Activated naive CD8-positive, alpha-beta T cell (primary cell): Measurements from ENCODE around the gene ELMO3.
A peak's percentile ranks its signal among the peaks of the same experiment; 100 is the strongest.

Source experiments
- H3K27ac Mint-ChIP-seq: one replicate; pipeline ENCODE4 v1.8.0; 2021; ENCODE audit warnings: mixed read lengths
- H3K27me3 Mint-ChIP-seq: one replicate; pipeline ENCODE4 v1.8.0; 2021; ENCODE audit warnings: mixed read lengths
- H3K36me3 Mint-ChIP-seq: one replicate; pipeline ENCODE4 v1.8.0; 2021; ENCODE audit warnings: mixed read lengths
- H3K4me1 Mint-ChIP-seq: one replicate; pipeline ENCODE4 v1.8.0; 2021; ENCODE audit warnings: low read depth, mixed read lengths
- H3K4me3 Mint-ChIP-seq: one replicate; pipeline ENCODE4 v1.8.0; 2021; ENCODE audit warnings: mild to moderate bottlenecking, mixed read lengths
- H3K9me3 Mint-ChIP-seq: one replicate; pipeline ENCODE4 v1.8.0; 2021; ENCODE audit warnings: low read depth, mixed read lengths

The ELMO3 gene

DNA sequence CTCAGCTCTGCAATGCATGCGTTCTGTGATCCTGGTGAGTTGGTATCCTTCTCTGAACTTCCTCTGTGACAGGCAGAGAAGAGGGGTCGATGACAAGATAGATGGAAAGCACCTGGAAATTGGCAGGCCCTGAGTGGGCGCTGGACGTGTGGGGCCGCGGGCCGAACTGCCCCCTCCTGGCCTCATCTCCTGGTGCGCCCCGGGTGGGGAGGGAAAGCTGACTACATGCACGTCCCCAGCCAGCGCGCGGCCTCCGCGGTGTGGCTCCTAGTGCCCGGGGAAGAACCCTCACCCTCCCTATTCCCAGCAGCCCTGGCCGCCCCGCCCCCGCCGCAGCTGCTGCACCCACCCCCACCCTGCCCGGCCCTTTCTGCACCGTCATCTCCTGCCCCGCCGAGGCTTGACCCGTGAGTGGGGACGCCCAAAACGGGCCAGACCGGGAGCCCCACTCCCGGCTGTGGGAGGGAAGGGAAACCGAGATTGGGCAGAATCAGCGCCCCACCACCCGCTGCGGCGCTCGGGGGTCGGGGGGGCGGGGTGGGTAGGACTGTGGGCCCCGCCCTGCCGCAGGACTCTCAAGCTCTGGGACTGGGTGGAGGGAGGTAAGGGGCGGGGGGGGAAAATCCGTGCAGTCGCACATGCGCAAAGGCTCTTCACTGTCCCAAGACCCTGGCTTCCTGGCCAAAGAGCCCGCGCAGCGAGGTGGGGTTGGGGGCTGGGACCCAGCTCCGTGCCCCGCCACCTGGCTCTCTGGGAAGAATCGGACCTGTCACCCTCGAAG lies 28.6 kb upstream of the ELMO3 start, which contains the start of gene NOL3:
Gene NOL3 (plus strand): TSS at position 371 of the 781 bp plus-strand sequence.
- Mint-ChIP-seq H3K27ac (no peak within 1 kb of the TSS), H3K4me3 (peak within 1 kb of the TSS; percentile 78), H3K4me1 (peaks cover 23% of the 10 kb centered on the region), H3K9me3 (no peaks in the 10 kb centered on the region), H3K36me3 (peaks cover 3% of the 10 kb centered on the region), H3K27me3 (peaks cover 33% of the 10 kb centered on the region)

DNA sequence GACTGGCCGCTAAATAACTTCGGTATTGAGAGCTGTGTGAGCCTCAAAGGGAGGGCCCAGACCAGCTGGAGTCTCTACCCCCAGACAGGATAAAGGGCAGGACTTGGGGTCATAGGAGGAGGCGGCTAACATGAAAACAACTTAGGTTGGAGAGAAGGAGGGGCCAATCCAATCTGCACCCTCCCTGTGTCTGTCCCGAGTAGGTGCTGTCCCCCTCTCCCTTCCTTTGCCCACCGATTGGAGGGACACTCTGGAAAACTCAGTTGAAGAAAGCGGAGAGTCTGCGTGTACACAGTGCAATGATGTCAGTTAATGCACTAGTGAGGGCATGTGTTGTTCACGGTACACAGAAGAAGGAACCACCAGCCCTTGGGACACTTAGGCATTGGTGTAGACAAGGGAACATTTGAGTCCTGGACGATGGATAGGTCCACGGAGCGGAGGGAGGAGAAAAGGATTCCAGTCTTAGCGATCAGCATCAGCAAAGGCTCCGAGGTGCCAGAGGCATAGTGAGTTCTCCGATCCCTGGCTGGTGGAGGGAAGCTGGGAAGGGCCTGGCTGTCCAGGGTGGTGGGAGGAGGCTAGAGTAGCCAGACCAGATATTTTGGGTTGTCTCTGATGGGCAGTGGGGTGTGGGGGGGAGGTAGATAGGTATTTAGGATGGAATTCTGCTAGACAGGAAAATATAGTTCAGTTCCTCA lies 27.8 kb upstream of the ELMO3 start:
- Mint-ChIP-seq H3K27ac (no peak overlapping the region), H3K4me1 (peaks cover 23% of the 10 kb centered on the region), H3K36me3 (peaks cover 3% of the 10 kb centered on the region), H3K4me3 (peak overlapping the region; percentile 58), H3K9me3 (no peaks in the 10 kb centered on the region), H3K27me3 (peaks cover 33% of the 10 kb centered on the region)

DNA sequence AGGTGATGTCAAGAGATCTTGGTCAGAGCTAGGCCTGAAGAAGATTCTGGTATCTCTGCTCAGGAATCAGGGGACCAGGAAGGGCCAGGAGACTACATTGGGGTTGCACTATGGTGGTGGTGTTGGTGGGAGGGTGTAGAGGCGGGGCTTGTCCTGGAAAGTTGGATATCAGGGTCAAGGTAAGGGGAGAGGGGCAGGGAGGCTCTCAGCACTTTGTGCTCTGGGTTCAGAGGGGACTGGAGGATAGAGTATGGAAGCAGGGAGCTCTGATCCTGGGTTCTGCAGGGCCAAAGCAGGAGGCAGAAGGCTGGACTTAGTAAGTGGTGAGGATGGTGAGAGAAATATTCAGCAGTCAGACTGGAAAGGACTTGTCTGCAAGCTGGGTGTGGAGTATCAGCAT lies 25.6 kb upstream of the ELMO3 start:
- Mint-ChIP-seq H3K27me3 (peaks cover 37% of the 10 kb centered on the region), H3K27ac (no peak overlapping the region), H3K36me3 (peaks cover 3% of the 10 kb centered on the region), H3K4me1 (peaks cover 26% of the 10 kb centered on the region), H3K4me3 (peak overlapping the region; percentile 85), H3K9me3 (no peaks in the 10 kb centered on the region)

DNA sequence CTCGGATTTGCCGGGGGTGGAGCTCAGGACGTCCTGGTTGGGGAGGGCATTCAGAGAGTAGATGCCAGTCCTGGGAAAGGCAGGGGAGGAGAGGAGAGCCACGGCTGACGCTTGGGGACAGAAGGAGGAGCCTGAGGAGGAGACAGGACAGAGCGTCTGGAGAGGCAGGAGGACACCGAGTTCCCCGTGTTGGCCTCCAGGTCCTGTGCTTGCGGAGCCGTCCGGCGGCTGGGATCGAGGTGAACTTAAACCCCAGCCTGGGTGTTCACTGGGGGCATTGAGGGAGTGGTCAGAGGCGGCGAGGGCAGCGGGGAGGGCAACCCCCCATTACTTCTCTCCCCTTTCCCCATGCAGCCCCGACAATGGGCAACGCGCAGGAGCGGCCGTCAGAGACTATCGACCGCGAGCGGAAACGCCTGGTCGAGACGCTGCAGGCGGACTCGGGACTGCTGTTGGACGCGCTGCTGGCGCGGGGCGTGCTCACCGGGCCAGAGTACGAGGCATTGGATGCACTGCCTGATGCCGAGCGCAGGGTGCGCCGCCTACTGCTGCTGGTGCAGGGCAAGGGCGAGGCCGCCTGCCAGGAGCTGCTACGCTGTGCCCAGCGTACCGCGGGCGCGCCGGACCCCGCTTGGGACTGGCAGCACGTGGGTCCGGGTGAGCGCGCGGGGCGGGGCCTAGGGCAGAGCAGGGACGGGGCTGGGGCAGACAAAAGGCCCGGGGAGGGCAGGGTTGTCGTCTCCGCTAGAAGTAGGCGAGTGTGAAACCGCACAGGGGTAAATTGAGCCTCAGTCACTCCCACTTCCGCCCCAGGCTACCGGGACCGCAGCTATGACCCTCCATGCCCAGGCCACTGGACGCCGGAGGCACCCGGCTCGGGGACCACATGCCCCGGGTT lies 24.9 kb upstream of the ELMO3 start:
- H3K27me3 Mint-ChIP-seq = peaks cover 39% of the 10 kb centered on the region
- no peak overlapping the region for H3K27ac Mint-ChIP-seq
- H3K36me3 Mint-ChIP-seq = peaks cover 5% of the 10 kb centered on the region
- no peaks in the 10 kb centered on the region for H3K9me3 Mint-ChIP-seq
- H3K4me3 Mint-ChIP-seq = peak overlapping the region; percentile 85
- peaks cover 29% of the 10 kb centered on the region for H3K4me1 Mint-ChIP-seq

DNA sequence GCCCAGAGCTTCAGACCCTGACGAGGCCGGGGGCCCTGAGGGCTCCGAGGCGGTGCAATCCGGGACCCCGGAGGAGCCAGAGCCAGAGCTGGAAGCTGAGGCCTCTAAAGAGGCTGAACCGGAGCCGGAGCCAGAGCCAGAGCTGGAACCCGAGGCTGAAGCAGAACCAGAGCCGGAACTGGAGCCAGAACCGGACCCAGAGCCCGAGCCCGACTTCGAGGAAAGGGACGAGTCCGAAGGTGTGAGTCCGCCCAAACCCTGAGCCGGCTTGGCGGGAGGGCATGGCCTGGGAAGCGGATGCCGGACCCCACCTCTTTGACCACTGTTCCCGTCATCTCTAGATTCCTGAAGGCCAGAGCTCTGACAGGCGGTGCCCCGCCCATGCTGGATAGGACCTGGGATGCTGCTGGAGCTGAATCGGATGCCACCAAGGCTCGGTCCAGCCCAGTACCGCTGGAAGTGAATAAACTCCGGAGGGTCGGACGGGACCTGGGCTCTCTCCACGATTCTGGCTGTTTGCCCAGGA lies 24.2 kb upstream of the ELMO3 start:
- peaks cover 5% of the 10 kb centered on the region for H3K36me3 Mint-ChIP-seq
- H3K9me3 Mint-ChIP-seq = no peaks in the 10 kb centered on the region
- peaks cover 27% of the 10 kb centered on the region for H3K4me1 Mint-ChIP-seq
- H3K27me3 Mint-ChIP-seq = peaks cover 39% of the 10 kb centered on the region
- H3K4me3 Mint-ChIP-seq = no peak overlapping the region
- no peak overlapping the region for H3K27ac Mint-ChIP-seq

DNA sequence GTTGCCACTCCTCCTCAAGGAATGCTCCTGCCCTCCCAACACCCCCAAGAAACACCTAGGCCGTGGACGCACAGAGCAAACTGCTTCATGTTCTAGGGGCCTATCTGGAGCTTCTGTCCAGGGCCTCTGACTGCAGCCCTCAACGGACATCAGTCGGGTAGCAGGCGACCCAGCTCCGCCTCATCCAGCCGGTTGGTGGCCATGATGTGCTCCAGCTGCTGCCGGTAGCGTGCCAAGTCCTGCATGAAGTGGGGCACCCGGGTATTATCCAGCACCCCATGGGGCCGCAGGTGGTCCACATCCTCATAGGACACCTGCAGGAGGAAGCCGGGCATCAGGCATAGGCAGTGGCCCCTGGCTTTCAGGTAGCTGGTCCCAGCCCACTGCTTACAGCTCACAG lies 22.3 kb upstream of the ELMO3 start:
- H3K4me1 Mint-ChIP-seq = peaks cover 19% of the 10 kb centered on the region
- no peak overlapping the region for H3K27ac Mint-ChIP-seq
- H3K9me3 Mint-ChIP-seq = no peaks in the 10 kb centered on the region
- H3K36me3 Mint-ChIP-seq = peaks cover 2% of the 10 kb centered on the region
- H3K4me3 Mint-ChIP-seq = peak overlapping the region; percentile 2
- H3K27me3 Mint-ChIP-seq = peaks cover 29% of the 10 kb centered on the region

DNA sequence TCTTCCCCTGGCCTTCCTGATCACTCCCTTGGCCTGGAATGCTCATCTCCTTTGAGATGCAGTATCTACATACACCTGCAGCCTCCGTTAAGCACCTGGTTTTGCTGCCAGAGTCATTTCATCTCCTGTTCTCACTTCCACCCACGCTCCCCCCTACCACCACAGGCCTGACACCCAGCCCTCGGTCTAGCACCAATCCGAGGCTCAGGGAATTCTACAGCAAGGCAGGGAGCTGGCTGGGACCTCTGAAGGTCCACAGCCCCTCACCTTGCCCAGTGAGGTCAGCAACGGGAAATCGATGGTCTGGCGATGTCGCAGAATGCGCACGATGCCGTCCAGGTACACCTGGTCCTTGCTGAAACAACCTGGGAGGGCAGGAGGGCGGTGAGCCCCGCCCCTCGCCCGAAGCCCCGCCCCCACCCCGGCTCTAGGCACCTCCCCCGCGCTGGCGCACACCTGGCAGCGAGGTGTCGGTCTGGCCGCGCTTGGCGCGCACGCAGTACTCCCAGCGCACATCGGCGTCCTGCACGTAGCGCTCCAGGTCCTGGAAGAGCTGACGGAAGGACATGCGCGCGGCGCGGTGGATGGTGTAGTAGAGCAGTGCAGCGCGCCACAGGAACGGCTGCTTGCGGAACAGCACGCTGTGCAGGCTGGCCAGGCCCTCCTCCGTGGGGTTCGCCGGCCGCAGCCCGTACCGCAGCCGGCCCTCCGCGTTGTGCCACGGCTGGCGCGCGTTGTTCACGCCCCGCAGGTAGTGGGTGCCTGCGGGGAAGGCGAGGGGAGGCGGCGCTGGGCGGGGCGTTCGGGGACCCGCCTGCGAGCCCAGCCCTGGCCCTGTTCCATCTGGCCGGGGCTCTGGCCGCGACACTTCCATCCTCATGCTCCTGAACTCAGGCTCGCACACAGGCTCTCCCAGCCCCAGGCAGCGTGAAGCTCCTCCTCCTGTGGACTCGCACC lies 20.9 kb upstream of the ELMO3 start:
- Mint-ChIP-seq H3K9me3 (no peaks in the 10 kb centered on the region), H3K4me3 (peak overlapping the region; percentile 54), H3K36me3 (peaks cover 2% of the 10 kb centered on the region), H3K27me3 (peaks cover 25% of the 10 kb centered on the region), H3K27ac (no peak overlapping the region), H3K4me1 (peaks cover 19% of the 10 kb centered on the region)

DNA sequence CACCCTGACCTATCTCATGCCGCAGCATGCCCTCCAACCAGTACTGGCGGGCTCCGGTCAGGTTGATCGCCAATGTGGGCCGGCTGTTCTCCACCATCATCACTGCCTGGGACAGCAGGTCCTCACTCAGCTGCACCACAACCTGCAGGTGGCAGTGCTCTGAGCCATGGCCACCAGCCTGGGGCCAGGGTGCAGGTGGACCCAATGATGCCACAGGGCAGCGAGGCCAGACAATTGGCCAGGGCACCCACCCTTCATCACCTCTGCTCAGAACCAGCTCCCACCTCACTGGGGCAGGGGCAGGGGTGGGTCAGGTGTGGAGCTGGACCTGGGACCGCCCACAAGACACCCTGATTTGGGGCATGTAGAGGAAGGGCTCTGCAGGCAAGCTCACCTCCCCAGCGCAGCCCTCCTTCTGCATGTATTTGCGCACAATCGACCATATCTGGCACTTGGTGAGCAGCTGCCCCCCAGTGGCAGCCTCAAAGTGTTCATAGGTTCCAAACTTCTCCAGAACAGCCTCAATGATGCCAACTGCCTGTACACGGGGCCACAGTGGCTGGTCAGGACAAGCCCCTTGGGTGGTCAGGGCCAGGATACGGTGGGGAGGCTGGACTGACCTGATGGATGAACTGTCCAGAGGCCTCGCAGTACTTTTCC lies 19.4 kb upstream of the ELMO3 start:
- Mint-ChIP-seq H3K4me1 (peaks cover 9% of the 10 kb centered on the region), H3K4me3 (no peak overlapping the region), H3K27me3 (peaks cover 17% of the 10 kb centered on the region), H3K9me3 (no peaks in the 10 kb centered on the region), H3K27ac (no peak overlapping the region), H3K36me3 (peaks cover 2% of the 10 kb centered on the region)

DNA sequence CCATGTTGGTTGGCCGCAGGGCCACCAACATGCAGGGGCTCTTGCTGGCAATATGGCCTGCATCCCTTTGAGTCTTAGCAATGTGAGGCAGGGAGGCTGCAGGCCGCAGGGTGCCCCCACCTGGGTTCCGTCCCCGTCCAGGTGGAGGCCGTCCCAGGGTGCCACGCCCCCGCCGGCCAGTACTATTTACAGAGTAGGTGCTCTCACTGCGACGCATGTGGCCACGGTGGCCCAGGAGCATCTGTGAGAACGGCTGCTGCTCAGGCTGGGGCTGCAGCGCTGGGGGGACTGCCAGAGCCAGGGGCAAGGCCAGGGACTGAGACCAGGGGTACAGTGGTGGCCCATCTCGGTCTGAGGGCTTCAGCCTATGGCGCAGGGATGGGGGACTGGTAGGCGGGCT lies 18.8 kb upstream of the ELMO3 start:
- H3K4me3 Mint-ChIP-seq = no peak overlapping the region
- H3K27me3 Mint-ChIP-seq = peaks cover 17% of the 10 kb centered on the region

DNA sequence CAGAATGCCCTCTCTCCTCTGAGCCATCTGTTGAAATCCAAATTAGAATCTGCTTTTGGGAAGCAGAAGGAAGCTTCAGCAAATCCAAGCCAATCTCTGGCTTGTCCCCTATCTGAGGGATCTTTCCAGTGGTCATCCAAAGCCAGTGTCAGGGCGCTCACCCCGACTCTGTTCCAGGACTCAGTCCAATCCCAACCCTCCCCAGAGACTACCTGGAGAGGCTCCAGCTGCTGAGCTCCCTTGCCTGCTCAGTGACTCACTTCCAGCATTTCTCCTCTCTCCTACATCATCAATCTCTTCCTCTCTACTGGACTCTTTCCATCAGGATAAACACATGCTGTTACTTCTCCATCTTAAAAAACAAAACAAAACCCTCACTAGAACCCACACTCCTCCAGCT lies 17.6 kb upstream of the ELMO3 start:
- Mint-ChIP-seq H3K9me3 (no peaks in the 10 kb centered on the region), H3K27ac (no peak overlapping the region)

More for the DNA sequence above, 18.8 kb upstream of the ELMO3 start:
- H3K9me3 Mint-ChIP-seq = no peaks in the 10 kb centered on the region
- peaks cover 11% of the 10 kb centered on the region for H3K4me1 Mint-ChIP-seq
- no peak overlapping the region for H3K27ac Mint-ChIP-seq
- peaks cover 2% of the 10 kb centered on the region for H3K36me3 Mint-ChIP-seq

DNA sequence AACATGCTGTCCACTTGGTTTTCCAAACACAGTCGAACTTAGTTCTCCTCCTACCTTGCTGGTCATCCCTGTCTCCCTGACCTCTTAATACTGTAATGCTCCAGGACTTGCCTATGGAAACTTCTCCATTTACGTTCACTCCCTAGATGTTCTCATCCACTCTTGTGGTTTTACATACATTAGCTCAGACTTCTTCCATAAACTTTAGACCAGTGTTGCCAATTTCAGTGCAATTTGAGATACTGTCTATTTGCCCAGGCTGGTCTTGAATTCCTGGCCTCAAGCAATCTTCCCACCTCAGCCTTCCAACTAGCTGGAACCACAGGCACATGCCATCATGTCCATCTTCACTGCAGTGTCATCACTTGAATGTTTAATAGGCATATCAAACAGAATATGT lies 16.6 kb upstream of the ELMO3 start:
- H3K27me3 Mint-ChIP-seq = peaks cover 10% of the 10 kb centered on the region
- no peak overlapping the region for H3K27ac Mint-ChIP-seq
- peaks cover 16% of the 10 kb centered on the region for H3K4me1 Mint-ChIP-seq
- H3K36me3 Mint-ChIP-seq = peaks cover 2% of the 10 kb centered on the region
- no peaks in the 10 kb centered on the region for H3K9me3 Mint-ChIP-seq
- H3K4me3 Mint-ChIP-seq = no peak overlapping the region

More for the DNA sequence above, 17.6 kb upstream of the ELMO3 start:
- peaks cover 16% of the 10 kb centered on the region for H3K4me1 Mint-ChIP-seq
- peaks cover 16% of the 10 kb centered on the region for H3K27me3 Mint-ChIP-seq
- no peak overlapping the region for H3K4me3 Mint-ChIP-seq
- H3K36me3 Mint-ChIP-seq = peaks cover 2% of the 10 kb centered on the region

DNA sequence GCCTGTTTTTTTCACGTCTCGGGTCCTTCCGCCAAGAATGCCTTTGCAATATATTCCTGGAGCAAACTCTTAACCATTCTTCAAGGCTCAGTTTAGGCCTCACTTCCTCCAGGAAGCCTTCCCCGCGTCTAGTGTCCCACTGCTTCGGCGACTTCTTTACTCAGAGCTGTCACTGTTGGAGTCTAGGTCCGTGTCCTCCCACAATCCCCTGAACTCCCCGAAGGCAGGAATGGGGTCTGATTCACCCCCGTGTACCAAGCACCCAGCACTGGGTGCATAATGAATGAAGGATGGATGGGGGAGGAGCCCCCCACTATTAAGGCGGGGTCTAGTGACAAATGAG lies 15.7 kb upstream of the ELMO3 start:
- H3K36me3 Mint-ChIP-seq = peaks cover 2% of the 10 kb centered on the region
- H3K4me1 Mint-ChIP-seq = peaks cover 13% of the 10 kb centered on the region
- H3K27ac Mint-ChIP-seq = no peak overlapping the region
- no peaks in the 10 kb centered on the region for H3K9me3 Mint-ChIP-seq
- H3K27me3 Mint-ChIP-seq = peaks cover 6% of the 10 kb centered on the region
- H3K4me3 Mint-ChIP-seq = no peak overlapping the region

DNA sequence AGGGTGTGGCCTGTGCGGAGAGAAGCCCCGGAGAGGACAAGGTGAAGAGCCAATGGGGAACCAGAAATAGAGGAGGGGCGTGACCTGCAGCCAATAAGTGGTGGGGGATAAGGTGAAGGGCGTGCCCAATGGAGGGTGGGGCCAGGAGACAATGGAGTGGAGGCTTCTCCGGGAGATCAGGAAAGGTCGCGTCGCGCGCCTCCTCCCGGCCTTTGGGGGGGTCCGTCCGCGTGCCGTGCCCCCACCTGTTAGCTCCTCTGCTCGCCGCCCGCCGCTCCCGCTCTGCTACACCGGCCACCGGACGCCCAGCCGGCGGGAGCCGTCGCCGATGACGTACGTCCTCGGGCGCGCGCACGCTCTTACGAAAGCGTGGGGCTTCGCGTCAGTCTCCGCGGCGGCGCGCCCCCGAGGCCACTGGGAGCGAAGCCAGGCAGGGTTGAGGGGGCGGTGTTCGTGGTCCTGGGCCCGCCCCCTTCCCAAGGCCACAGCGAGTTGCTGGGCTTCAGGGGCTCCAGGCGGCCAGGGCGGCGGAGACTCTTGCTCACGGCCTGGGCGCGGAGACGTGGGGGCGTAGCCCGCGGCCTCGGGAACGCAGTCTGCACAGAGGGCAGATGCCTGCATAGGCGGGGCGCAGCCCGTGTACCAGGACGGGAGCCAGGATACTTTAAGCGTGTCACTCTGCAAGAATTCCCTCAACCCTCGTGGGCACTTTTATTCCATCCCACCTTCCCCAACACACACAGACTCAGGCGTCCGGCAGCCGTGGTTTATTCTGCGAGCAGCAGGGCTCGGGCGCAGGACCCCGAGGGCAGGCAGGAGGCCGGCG lies 15.1 kb upstream of the ELMO3 start, which contains the start of gene MATCAP1:
Gene MATCAP1 (minus strand): TSS at position 337 of the 826 bp plus-strand sequence. CDS start 3,353 bp downstream, outside the sequence.
- Mint-ChIP-seq H3K4me3 (peak within 1 kb of the TSS; percentile 90), H3K9me3 (no peaks in the 10 kb centered on the region)

More for the DNA sequence above, 15.1 kb upstream of the ELMO3 start, which contains the start of gene MATCAP1:
- Mint-ChIP-seq H3K36me3 (peaks cover 2% of the 10 kb centered on the region), H3K27ac (no peak within 1 kb of the TSS), H3K4me1 (peaks cover 10% of the 10 kb centered on the region), H3K27me3 (peaks cover 3% of the 10 kb centered on the region)
